OCI-M2 (cell line): ENCODE data around the gene RPS6KB2.

Source experiments
- DNase-seq: peaks from one replicate; lab custom pipeline; 2025; ENCODE audit not compliant: unreplicated experiment; lab: John Stamatoyannopoulos, UW

RPS6KB2 gene

DNA sequence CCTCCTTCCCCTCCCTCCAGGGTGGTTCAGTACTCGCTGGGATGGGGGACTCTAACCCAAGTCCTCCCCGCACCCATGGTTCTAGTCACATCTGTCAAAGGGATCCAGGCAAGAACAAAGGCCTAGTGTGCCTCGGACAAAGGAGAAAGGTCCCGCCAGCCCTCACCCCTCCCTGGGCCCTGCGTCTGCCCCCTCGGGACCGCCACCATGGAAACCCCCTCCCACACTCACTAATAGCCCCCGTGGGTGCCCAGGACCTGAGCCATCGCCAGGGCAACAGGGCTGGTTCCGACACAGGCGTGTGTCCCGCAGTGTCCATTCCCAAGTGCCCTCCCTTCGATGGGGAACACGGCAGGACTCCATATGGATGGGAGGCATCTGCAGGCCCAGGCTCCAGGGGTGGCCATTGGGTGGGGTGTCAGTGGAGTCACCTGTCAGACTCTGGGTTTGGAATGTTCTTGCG is 17.9 kb upstream of the RPS6KB2 start:
- no peak for DNase-seq

DNA sequence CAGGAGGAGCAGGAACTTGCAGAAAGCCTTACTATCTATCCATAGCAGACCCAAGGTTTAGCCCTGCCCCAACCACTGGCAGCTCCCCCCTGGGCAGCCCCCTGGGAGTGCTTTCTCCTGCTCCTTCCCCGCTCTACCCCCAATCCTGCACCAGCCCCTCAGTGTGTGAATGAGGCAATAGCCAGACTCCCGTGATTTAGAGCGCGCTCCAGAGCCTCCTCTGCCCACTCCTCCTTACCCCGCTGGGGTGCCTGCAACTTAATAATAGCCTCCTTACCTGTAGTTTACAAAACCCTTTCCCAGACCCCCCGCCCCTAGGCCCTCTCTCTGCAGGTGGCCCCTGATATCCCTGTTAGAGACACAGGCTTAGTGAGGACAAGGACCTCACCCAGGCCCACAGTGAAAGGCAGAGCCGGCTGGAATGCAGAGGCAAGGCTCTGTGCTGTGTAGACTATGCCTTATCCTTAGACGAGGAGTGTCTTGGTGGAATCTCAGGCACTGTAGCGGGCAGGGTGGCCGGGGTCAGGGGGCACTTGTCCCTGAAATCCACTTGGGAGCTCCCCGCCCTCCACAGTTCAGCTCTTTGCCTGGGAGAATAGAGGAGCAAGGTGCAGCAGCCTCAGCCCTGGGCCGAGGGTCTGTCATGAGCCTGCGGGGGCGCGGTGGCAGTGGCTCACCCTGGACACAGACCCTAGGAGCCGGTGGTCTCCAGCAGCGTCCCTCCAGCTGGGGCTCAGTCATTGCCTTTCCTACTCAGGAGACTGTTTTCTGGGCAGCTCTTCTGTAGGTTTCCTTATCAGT is 17.1 kb upstream of the RPS6KB2 start:
- DNase-seq: no peak

- DNase-seq: no peak
Observed at GRCh38 chr11:67411785-67412152, 16.5 kb upstream of the RPS6KB2 start.

DNA sequence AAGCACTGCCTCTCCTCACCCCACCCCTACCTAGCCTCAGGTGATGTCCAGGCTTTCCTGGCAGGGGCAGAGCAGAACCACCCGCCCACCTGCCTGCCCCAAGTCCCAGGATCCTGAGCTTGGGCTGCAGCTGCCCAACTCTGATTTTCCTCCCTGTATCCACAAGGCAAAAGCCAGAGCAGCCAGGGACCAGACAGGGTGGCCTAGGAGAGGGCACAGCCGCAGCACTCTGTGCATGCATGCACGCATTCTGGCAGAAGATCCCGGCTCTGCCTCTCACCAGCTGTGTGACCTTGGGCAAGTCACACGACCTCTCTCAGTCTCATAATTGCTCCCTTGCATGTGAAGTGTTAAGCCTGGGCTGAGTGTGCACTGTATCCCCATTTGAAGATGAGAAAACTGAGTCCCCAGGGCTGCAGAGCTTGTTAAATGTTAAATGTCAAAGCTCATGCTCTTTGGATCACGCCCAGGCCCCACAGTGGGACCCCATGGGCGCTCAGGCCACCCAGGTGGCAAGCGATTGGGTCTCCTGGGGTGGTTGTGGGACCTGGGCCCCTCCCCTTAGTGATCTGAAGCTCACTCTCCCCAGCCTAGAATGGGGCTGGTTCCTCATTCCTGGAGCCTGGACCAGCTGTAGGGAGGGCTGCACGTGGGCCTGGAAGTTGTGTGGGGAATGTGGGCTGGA is 15.7 kb upstream of the RPS6KB2 start:
- DNase-seq: no peak

GRCh38 chr11:67413266-67413849 is 14.9 kb upstream of the RPS6KB2 start:
- no peak for DNase-seq

DNA sequence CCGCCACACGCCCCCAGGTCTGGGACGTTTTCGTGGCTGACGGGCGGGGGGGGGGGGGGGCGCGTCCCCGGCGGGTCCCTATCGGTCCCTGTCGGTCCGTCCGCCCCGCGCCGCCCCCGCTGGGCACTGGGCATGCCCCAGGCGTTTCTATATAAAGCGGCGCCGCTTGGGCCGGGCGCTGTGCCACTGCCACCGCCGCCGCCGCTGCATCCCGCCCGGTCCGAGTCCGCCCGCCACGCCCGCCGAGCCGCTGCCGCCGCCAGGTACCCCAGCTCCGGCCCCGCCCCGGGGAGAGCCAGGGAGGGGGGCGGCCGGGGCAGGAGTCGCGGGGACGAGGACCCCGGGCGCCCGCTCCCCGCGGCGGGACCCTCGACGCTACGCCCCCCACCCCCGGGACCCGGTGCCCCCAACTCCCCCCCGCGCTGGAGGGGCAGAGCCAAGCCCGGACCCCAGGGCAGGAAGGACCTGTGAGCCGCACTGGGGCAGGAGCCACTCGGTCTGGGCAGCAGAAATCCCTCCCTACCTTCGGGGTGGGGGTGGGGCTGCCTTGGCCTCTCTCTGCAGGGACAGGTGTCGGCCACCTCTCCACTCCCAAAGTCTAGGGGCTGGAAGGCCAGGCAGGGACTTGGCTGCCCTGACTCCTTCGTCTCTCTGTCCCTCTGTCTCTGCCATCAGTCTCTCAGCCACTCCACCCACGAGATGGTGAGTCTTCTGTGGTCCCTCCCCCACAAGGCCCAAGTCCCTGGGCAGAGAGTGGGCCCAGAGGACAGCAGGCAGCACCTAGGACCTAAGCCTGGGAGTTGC is 12.6 kb upstream of the RPS6KB2 start, which contains the start of gene CARNS1:
TSS of gene CARNS1 (plus strand) at position 178 of the 804 bp plus-strand sequence. CDS start at position 700, 522 bp downstream.
- DNase-seq: no peak

GRCh38 chr11:67416416-67417335 is 11.6 kb upstream of the RPS6KB2 start:
- no peak for DNase-seq

GRCh38 chr11:67417425-67417824 is 10.9 kb upstream of the RPS6KB2 start:
- no peak for DNase-seq

GRCh38 chr11:67418476-67419281 is 9.6 kb upstream of the RPS6KB2 start:
- DNase-seq: no peak

- DNase-seq: no peak
Observed at GRCh38 chr11:67419325-67420049, 8.8 kb upstream of the RPS6KB2 start.

- no peak for DNase-seq
Observed at GRCh38 chr11:67420147-67420645, 8.1 kb upstream of the RPS6KB2 start.

- DNase-seq: peak; percentile 36
Observed at GRCh38 chr11:67420646-67421429, 7.5 kb upstream of the RPS6KB2 start.

GRCh38 chr11:67421430-67422031 is 6.8 kb upstream of the RPS6KB2 start:
- no peak for DNase-seq

GRCh38 chr11:67422891-67423290 is 5.4 kb upstream of the RPS6KB2 start:
- DNase-seq: no peak

DNA sequence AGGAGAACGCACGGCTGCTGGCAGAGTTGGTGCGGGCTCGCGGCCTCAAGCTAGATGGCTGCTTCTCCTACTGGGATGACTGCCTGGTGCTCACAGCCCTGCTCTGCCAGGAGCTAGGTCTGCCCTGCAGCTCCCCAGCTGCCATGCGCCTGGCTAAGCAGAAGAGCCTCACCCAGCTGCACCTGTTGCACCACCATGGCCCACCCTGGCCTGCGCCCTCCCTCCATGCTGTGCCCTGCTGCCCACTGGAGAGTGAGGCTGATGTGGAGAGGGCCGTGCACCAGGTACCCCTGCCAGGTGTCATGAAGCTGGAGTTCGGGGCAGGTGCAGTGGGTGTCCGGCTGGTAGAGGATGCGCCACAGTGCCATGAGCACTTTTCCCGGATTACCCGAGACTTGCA is 4.8 kb upstream of the RPS6KB2 start:
- DNase-seq: no peak

GRCh38 chr11:67423891-67424613 is 4.2 kb upstream of the RPS6KB2 start:
- DNase-seq: no peak
